Measurements from ENCODE around the gene C3. TPM values are rescaled to one million over a fixed set of nuclear protein-coding genes. Genes with fewer than 3 reads are reported as not detected.

C3 gene
- total RNA-seq, 4 donors from 2014 or later: 126 to 631 (median 350) TPM

DNA sequence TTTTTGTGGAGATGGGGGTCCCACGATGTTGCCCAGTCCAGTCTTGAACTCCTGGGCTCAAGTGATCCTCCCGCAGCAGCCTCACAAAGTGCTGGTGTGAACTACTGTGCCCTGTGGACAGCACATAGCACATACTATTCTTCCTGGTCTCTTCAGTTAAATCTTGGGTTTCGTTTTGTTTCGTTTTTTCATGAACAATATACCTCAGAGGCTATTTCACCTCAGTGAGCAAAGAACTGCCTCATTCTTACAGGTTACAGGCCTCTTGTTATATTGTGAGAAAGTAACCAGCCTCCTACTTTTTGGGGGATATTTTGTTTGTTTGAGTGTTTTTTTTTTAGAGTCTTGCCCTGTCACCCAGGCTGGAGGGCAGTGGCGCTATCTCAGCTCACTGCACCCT lies 1.3 kb upstream of the C3 start:
- Histone ChIP-seq H3K36me3 (no peaks in the 10 kb centered on the region), H3K27me3 (no peaks in the 10 kb centered on the region), H3K9me3 (no peaks in the 10 kb centered on the region), H3K27ac (no peak overlapping the region), H3K4me3 (replicated peaks in 1 of 3) (no peak overlapping the region), H3K4me1 (peaks cover 12 to 26% of the 10 kb centered on the region in 2 donors)
- DNase-seq: no peak
- intact Hi-C loops (cut with DNase I): no loop called here
- TF ChIP-seq, protein P1, sequence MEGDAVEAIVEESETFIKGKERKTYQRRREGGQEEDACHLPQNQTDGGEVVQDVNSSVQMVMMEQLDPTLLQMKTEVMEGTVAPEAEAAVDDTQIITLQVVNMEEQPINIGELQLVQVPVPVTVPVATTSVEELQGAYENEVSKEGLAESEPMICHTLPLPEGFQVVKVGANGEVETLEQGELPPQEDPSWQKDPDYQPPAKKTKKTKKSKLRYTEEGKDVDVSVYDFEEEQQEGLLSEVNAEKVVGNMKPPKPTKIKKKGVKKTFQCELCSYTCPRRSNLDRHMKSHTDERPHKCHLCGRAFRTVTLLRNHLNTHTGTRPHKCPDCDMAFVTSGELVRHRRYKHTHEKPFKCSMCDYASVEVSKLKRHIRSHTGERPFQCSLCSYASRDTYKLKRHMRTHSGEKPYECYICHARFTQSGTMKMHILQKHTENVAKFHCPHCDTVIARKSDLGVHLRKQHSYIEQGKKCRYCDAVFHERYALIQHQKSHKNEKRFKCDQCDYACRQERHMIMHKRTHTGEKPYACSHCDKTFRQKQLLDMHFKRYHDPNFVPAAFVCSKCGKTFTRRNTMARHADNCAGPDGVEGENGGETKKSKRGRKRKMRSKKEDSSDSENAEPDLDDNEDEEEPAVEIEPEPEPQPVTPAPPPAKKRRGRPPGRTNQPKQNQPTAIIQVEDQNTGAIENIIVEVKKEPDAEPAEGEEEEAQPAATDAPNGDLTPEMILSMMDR (IDR thresholded peaks at IDR 0.05): no peak
- no peak for TF ChIP-seq POLR2A (IDR thresholded peaks at IDR 0.05)
- 65 to 74% methylated on average over 5 of the region's 5 CpGs for WGBS, 2 donors

DNA sequence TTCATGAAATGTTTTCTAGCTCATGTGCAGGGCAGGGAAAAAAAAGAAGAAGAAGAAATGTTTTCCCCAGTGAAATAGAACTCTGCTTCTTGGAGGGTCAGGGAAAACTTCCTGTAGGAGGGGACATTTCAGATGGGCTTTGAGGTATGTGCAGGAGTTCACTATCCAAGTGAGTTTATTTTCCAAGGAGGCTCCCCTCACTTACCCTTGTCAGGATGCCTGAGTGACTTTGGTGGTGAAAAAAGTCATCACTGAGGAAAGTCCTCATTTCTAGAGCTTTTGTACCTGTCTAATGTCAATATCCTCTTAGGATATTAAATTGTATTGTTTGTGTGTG lies 656 bp upstream of the C3 start:
- Histone ChIP-seq H3K4me1 (peaks cover 12 to 26% of the 10 kb centered on the region in 2 donors), H3K27ac (no peak overlapping the region), H3K9me3 (no peaks in the 10 kb centered on the region), H3K36me3 (no peaks in the 10 kb centered on the region), H3K27me3 (no peaks in the 10 kb centered on the region), H3K4me3 (replicated peaks in 1 of 3) (no peak overlapping the region)
- TF ChIP-seq POLR2A (IDR thresholded peaks at IDR 0.05): no peak
- TF ChIP-seq, protein P1 (IDR thresholded peaks at IDR 0.05): no peak
- no peak for DNase-seq
- intact Hi-C loops (cut with DNase I): no loop called here

DNA sequence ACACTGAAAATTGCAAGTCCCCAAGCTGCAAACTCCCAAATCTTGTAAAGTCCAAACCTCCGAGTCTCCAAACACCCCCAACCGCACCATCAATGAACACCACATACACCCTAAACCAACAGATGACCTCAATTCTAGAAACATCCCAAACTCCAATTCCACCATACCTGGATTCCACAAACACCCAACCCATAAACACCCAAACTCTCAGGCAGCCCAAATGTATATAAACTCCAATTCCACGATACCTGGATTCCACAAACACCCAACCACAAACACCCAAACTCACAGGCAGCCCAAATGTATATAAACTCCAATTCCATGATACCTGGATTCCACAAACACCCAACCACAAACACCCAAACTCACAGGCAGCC lies 470 bp downstream of the C3 start:
- Histone ChIP-seq H3K9me3 (no peaks in the 10 kb centered on the region), H3K36me3 (no peaks in the 10 kb centered on the region), H3K4me3 (replicated peaks in 1 of 3) (no peak overlapping the region), H3K27me3 (no peaks in the 10 kb centered on the region), H3K4me1 (peaks cover 12 to 26% of the 10 kb centered on the region in 2 donors), H3K27ac (no peak overlapping the region)
- no peak for DNase-seq
- TF ChIP-seq POLR2A (IDR thresholded peaks at IDR 0.05): no peak
- TF ChIP-seq, protein P1 (IDR thresholded peaks at IDR 0.05): no peak
- intact Hi-C loops (cut with DNase I): no loop called here
- 91 to 93% methylated on average over 3 of the region's 3 CpGs for WGBS, 2 donors

DNA sequence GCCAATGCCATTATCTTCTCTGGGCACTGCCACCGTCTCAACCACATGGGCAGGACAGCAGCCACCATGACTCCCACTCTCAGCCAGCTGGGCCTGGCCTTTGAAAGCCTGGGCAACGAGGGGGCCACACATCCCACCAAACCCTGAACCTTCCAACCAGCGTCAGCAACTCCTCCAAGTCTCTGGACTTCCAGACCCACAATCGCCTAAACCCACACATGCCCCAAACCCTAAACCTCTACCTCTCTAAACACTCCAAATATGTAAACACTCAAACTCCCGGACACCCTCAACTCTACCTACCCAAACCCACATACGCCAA lies 949 bp downstream of the C3 start:
- Histone ChIP-seq H3K36me3 (no peaks in the 10 kb centered on the region), H3K4me3 (replicated peaks in 1 of 3) (no peak overlapping the region), H3K9me3 (no peaks in the 10 kb centered on the region), H3K27ac (no peak overlapping the region), H3K27me3 (no peaks in the 10 kb centered on the region), H3K4me1 (peaks cover 12 to 26% of the 10 kb centered on the region in 2 donors)
- intact Hi-C loops (cut with DNase I): no loop called here
- no peak for TF ChIP-seq POLR2A (IDR thresholded peaks at IDR 0.05)
- TF ChIP-seq, protein P1 (IDR thresholded peaks at IDR 0.05): no peak
- 76 to 78% methylated on average over 6 of the region's 6 CpGs for WGBS, 2 donors
- DNase-seq: no peak

DNA sequence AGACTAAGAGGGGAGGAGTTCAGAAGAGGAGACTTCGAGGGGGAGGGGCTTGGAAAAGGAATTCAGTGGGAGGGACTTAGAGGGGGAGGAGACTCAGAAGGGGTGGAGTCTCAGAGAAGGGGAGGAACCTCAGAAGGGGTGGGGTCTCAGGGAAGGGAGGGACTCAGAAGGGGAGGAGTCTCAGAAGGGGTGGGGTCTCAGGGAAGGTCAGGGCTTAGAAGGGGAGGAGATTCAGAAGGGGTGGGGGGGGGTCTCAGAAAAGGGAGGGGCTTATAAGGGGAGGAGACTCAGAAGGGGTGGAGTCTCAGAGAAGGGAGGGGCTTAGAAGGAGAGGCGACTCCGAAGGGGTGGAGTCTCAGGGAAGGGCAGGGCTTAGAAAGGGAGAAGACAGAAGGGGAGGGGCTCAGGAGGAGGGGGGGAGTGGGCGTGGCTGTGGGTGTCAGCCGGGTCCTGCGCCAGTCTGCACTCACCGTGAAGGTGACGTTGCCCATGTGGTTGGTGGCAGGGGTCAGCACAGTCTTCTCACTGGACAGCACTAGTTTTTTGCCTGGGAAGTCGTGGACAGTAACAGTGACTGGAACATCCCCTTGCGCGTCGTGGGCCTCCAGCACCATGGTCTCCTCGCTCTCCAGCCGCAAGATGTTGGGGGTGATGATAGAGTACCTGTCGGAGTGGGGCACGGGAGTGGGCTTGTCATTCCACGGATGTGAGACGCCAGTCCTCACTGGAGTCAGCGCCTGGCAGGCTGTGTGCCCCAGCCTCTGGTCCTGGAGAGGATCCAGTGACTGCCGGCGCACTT lies 1.5 kb downstream of the C3 start:
- Histone ChIP-seq H3K27me3 (no peaks in the 10 kb centered on the region), H3K36me3 (no peaks in the 10 kb centered on the region), H3K27ac (no peak overlapping the region), H3K9me3 (no peaks in the 10 kb centered on the region), H3K4me3 (replicated peaks in 1 of 3) (no peak overlapping the region), H3K4me1 (peaks cover 12 to 26% of the 10 kb centered on the region in 2 donors)
- intact Hi-C loops (cut with DNase I): no loop called here
- WGBS, 2 donors: 80 to 88% methylated on average over 17 to 21 of the region's 21 CpGs
- TF ChIP-seq, protein P1 (IDR thresholded peaks at IDR 0.05): no peak
- no peak for TF ChIP-seq POLR2A (IDR thresholded peaks at IDR 0.05)
- no peak for DNase-seq

Measured in thyroid gland (tissue), 4 donors.